HepG2 (cell line): ENCODE data around the gene ADIPOR2. TPM values are rescaled to one million over a fixed set of nuclear protein-coding genes. Genes with fewer than 3 reads are reported as not detected.
A peak's percentile ranks its signal among the peaks of the same experiment; 100 is the strongest.

Source experiments
- ARNT ChIP-seq: fragments of 450-650 bp; IDR thresholded peaks from 2 replicates; pipeline ENCODE4 v1.6.1; 2017
- BCLAF1 ChIP-seq: fragments of 450-650 bp; IDR thresholded peaks from 2 replicates; pipeline ENCODE4 v1.6.1; 2017; ENCODE audit warnings: mild to moderate bottlenecking
- BHLHE40 ChIP-seq: IDR thresholded peaks from 2 replicates; pipeline ENCODE4 v1.6.1; 2011; ENCODE audit warnings: low read length, improper control_type of control experiment
- CSRNP2 ChIP-seq: sonication (generic); formaldehyde crosslinking; conservative IDR thresholded peaks from 2 replicates; pipeline ENCODE4 v1.8.0; 2022; ENCODE audit warnings: low read depth, missing genetic modification reagents
- HIVEP1 ChIP-seq: sonication (generic); formaldehyde crosslinking; IDR thresholded peaks from 2 replicates; pipeline ENCODE4 v1.4.0; 2020; ENCODE audit warnings: mild to moderate bottlenecking, missing genetic modification reagents
- HOXA7 ChIP-seq: sonication (generic); formaldehyde crosslinking; IDR thresholded peaks from 2 replicates; pipeline ENCODE4 v1.8.1; 2022; ENCODE audit warnings: mild to moderate bottlenecking, missing genetic modification reagents, moderate library complexity
- MEIS1 ChIP-seq: sonication (generic); formaldehyde crosslinking; IDR thresholded peaks from 2 replicates; pipeline ENCODE4 v1.9.0; 2021; ENCODE audit warnings: mild to moderate bottlenecking, missing genetic modification reagents, moderate library complexity, borderline replicate concordance
- NFE2L2 ChIP-seq: fragments of 150-350 bp; IDR thresholded peaks from 2 replicates; pipeline ENCODE4 v1.6.1; 2014; ENCODE audit warnings: low read length
- NR2C2 ChIP-seq: sonication (generic); formaldehyde crosslinking; IDR thresholded peaks from 2 replicates; pipeline ENCODE4 v1.4.0; 2020; ENCODE audit warnings: missing genetic modification reagents, mild to moderate bottlenecking, moderate library complexity, borderline replicate concordance
- TAF1 ChIP-seq: sonication (generic); formaldehyde crosslinking; IDR thresholded peaks from 2 replicates; pipeline ENCODE4 v1.4.0; 2020; ENCODE audit warnings: missing genetic modification reagents
- TOPORS ChIP-seq: sonication (generic); formaldehyde crosslinking; IDR thresholded peaks from 2 replicates; pipeline ENCODE4 v1.8.0; 2023; ENCODE audit warnings: mild to moderate bottlenecking, missing genetic modification reagents
- U2AF1 ChIP-seq: fragments of 200-400 bp; formaldehyde crosslinking; optimal IDR thresholded peaks from 2 replicates; pipeline ENCODE3; 2017; ENCODE audit warnings: mild to moderate bottlenecking, low read depth, low read length
- ZFP1 ChIP-seq: IDR thresholded peaks from 2 replicates; pipeline ENCODE4 v1.6.1; 2016
- ZNF30 ChIP-seq: sonication (generic); formaldehyde crosslinking; IDR thresholded peaks from 2 replicates; pipeline ENCODE4 v1.5.0; 2020; ENCODE audit warnings: mild to moderate bottlenecking, missing genetic modification reagents
- ZNF7 ChIP-seq: IDR thresholded peaks from 2 replicates; pipeline ENCODE4 v1.6.1; 2016; ENCODE audit warnings: missing biosample characterization, missing genetic modification reagents
- ZNF841 ChIP-seq: sonication (generic); formaldehyde crosslinking; IDR thresholded peaks from 2 replicates; pipeline ENCODE4 v1.8.1; 2023; ENCODE audit warnings: missing genetic modification reagents, borderline replicate concordance
- polyA plus RNA-seq, 8 experiments: library from polyadenylated mRNA; depleted of rRNA in 3 of 8; stranded (reverse) in 7 of 8; unstranded in 1 of 8; fragments of >200 nt; fragmentation: Illumina TruSeq in 4 of 8; extraction: Trizol in 4 of 8; gene quantifications; 2 replicates each; pipeline versions ENCODE4 v1.2.1 to v1.2.3, GENCODE V29; 2011 to 2016; ENCODE audit warnings: low read depth in 4 of 8, missing spikeins in 1 of 8, mixed read lengths in 1 of 8; ENCODE audit not compliant: insufficient read depth in 1 of 8
- total RNA-seq, 5 experiments: library from RNA; depleted of rRNA; stranded (reverse); fragments of >200 nt; fragmentation: Illumina TruSeq; extraction: Trizol; gene quantifications; 2 replicates each; pipeline ENCODE4 v1.2.3, GENCODE V29; 2016; ENCODE audit warnings: low read depth in 1 of 5
- TF ChIP-seq, protein P1 (sequence below): sonication (generic); formaldehyde crosslinking; conservative IDR thresholded peaks from 2 replicates; pipeline ENCODE4 v1.8.1; 2023; ENCODE audit warnings: missing genetic modification reagents
- TF ChIP-seq, protein P2 (sequence below): sonication (generic); formaldehyde crosslinking; IDR thresholded peaks from 2 replicates; pipeline ENCODE4 v1.8.1; 2022; ENCODE audit warnings: mild to moderate bottlenecking, missing genetic modification reagents
- TF ChIP-seq, protein P3 (sequence below): sonication (generic); formaldehyde crosslinking; IDR thresholded peaks from 2 replicates; pipeline ENCODE4 v1.5.0; 2020; ENCODE audit warnings: missing genetic modification reagents, mild to moderate bottlenecking, borderline replicate concordance

ADIPOR2 gene
- total and polyA plus RNA-seq, 2 of the 13 experiments (the other 11 are each of a cell fraction or from before 2014, with no cell fraction given): 35.2 to 52.2 TPM

GRCh38 chr12:1830981-1831963 is 140.4 kb downstream of the ADIPOR2 start (continued):
- TF ChIP-seq BCLAF1: no peak
- TF ChIP-seq, protein P1, sequence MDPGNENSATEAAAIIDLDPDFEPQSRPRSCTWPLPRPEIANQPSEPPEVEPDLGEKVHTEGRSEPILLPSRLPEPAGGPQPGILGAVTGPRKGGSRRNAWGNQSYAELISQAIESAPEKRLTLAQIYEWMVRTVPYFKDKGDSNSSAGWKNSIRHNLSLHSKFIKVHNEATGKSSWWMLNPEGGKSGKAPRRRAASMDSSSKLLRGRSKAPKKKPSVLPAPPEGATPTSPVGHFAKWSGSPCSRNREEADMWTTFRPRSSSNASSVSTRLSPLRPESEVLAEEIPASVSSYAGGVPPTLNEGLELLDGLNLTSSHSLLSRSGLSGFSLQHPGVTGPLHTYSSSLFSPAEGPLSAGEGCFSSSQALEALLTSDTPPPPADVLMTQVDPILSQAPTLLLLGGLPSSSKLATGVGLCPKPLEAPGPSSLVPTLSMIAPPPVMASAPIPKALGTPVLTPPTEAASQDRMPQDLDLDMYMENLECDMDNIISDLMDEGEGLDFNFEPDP (CRISPR knock-in tag): no peak
- TF ChIP-seq TOPORS (CRISPR knock-in tag): no peak
- TF ChIP-seq, protein P2, sequence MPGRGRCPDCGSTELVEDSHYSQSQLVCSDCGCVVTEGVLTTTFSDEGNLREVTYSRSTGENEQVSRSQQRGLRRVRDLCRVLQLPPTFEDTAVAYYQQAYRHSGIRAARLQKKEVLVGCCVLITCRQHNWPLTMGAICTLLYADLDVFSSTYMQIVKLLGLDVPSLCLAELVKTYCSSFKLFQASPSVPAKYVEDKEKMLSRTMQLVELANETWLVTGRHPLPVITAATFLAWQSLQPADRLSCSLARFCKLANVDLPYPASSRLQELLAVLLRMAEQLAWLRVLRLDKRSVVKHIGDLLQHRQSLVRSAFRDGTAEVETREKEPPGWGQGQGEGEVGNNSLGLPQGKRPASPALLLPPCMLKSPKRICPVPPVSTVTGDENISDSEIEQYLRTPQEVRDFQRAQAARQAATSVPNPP (CRISPR knock-in tag): no peak
- TF ChIP-seq HIVEP1 (CRISPR knock-in tag): 0 out of 2 replicates have a peak, but pooled peaks have one; percentile 43
- TF ChIP-seq ZNF7 (CRISPR knock-in tag): no peak
- TF ChIP-seq TAF1 (CRISPR knock-in tag): peak; percentile 35; the same call in 1 of the 2 replicates
- no peak for TF ChIP-seq U2AF1
- TF ChIP-seq ZNF841 (CRISPR knock-in tag): no peak
- TF ChIP-seq BHLHE40: no peak
- TF ChIP-seq, protein P3, sequence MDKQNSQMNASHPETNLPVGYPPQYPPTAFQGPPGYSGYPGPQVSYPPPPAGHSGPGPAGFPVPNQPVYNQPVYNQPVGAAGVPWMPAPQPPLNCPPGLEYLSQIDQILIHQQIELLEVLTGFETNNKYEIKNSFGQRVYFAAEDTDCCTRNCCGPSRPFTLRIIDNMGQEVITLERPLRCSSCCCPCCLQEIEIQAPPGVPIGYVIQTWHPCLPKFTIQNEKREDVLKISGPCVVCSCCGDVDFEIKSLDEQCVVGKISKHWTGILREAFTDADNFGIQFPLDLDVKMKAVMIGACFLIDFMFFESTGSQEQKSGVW: no peak
- TF ChIP-seq ARNT: no peak
- TF ChIP-seq HOXA7: peak; percentile 18; the same call in 1 of the 2 replicates
- TF ChIP-seq NFE2L2: no peak
- TF ChIP-seq NR2C2: no peak
- peak; percentile 73; the same call in 1 of the 2 replicates for TF ChIP-seq MEIS1
- no peak for TF ChIP-seq CSRNP2 (CRISPR knock-in tag)
- no peak for TF ChIP-seq ZNF30 (CRISPR knock-in tag)
- no peak for TF ChIP-seq ZFP1 (CRISPR knock-in tag)
